ENCODE data around the gene DAP.

- TF ChIP-seq CTCF (IDR thresholded peaks at IDR 0.05) (no peak), POLR2A (IDR thresholded peaks at IDR 0.05; ENCODE audit: low read depth) (no peak), EP300 (IDR thresholded peaks at IDR 0.05) (no peak)
Observed at GRCh38 chr5:10709933-10710332, 51.1 kb downstream of the DAP start.

All from esophagus muscularis mucosa (tissue), 4 donors.